Hindlimb muscle (tissue), 1 donor: ENCODE measurements around the gene CDX1. TPM values are rescaled to one million over a fixed set of nuclear protein-coding genes. Genes with fewer than 3 reads are reported as not detected.

Experiments
- DNase-seq: peaks from one replicate; pipeline ENCODE4 v3.0.0-alpha.2; 2013
- polyA plus RNA-seq: library from polyadenylated mRNA; unstranded; fragments of 120-200 nt; gene quantifications from one replicate; pipeline ENCODE4 v1.2.1, GENCODE V29; 2013; ENCODE audit not compliant: insufficient read length

Gene CDX1
- polyA plus RNA-seq, 1 donor = 0.19 TPM

DNA sequence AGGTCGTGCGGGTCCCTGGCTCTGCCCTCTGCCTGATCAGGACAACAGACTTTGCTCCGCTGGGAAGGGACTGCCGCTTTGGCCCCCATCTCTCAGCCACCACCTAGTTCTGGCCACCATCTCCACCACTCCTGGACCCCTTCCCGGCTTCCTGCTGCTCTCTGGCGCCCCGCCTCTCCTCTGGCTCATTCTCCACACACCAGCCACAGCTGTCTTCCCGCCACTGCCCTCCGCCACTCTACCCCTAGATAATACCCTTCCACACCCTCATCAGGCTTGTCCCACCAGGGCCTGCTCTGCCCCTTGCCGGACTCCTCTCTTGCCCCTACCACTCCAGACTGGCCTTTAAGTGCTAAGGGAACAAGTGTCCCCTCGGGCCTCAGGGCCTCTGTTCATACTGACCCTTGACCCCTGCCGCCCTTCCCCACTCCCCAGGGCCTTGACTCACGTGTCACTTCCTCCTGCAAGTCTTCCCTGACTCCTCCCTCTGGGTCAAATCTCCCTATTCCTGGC, 3.0 kb upstream of the CDX1 start:
- DNase-seq = peak; percentile 83

DNA sequence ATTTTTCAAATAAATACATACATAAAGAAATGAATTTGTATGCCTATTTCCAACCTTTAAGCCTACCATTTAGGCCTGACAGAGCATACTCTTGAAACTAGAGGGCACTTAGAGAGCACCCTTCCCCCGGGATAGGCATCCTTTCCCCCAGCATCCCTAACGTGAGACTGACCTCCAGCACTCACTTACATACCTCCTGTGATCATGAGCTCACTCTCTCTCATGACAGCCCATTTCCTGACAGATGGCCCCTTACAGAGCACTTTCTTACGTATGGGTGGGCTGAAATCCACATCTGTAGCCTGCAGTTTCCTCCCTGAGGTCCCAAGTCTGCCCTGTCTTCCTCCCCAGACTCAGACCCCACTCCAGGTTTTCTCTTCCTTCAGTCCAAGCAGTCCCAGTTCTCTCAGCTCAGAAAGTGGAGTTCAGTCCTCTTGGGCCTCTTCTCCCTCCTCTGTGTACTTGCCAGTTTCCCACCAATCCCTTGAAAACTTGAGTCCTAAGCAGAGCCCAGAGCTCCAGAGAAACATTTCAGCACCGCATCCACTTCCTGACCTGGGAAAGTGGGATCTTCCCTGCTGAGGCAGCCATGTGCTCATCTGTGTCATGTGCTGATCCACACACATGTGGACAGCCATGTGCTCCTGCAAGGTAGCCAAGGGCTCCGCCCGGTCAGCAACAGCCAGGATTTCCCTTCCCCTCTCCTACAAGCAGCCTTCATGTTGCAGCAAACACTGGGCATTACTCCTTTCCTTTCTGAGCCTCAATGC, 2.2 kb upstream of the CDX1 start:
- peak; percentile 82 for DNase-seq

DNA sequence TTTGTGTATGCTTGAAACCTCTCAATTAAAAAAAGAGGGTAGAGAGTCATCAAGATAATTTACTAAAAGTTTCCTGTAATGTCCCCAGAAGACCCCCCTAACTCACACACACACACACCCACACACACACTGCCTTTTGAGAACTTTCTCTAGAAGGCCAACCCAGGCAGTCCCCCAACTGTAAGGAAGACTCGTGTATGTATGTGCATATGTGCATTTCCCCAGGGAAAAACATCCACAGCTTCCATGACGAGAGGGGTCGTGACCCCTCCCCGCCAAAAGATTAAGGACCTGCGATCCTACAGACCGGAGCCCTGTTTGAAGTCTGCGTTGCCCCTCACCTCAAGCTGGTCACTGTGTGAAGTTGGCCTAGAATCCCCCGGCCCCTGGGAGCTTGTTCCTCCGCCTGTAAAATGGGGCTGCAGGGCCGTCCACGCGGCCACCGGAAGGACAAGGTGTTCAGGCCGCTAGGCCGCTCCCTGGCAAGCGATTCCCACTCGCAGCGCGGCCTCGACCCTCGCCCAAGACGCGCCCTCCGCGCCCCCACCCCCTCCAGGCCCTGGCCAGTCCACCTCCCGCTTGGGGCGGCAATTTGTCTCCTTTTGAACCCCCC, 435 bp upstream of the CDX1 start:
- no peak for DNase-seq

DNA sequence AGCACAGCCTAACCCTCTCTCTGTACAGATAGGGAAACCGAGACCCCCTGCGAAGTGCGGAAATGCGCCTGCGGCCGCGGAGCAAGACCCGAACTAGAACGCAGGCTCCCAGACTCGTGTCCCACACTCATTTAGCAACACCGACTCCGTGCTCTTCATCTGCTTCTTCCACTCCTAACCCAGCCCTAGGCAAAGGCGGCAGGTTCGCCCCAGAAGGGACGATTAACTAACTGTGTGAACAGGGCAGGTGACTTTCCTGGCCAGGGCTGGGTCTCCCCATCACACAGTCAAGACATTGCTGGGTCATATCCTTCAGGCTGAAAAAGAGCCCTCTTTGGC, 903 bp downstream of the CDX1 start:
- DNase-seq = no peak

DNA sequence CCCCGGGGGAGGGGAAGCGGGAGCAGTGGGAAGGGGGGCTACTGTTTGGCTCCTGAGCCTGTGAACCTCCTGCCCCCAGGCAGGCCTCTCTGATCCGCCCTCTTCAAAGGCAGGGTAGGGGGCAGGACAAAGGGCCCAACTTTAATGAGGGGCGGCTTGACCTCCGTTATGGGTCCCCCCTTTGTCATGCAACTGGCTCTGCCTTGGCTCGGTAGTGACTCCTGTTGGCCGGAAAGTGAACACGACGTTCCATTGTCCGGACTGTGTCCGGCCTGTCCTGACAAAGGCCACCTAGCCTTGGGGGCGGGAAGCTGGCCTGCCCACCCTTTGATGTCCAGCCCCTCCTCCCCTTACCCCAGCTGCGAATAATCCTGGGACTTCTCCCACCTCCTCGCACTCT, 1.3 kb downstream of the CDX1 start:
- no peak for DNase-seq

DNA sequence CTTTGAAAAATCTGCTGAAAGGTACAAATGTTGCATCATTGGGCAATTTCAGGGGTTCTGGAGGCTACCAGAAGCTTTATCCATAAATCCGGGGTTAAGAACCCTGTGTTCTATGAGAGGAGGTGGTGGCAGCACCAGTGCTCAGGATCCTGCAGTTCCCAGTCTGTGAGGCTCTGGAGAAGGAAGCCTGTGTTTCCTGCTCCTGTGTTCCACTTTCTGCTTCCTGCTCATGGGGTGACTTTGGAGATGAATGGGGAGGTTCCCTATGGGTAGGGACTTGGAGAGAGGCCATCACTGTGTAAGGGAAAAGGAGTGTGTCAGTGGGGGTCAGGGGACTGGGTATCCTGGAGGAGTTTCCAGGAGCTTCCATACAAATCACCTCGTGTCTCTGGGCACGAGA, 2.3 kb downstream of the CDX1 start:
- DNase-seq = no peak

DNA sequence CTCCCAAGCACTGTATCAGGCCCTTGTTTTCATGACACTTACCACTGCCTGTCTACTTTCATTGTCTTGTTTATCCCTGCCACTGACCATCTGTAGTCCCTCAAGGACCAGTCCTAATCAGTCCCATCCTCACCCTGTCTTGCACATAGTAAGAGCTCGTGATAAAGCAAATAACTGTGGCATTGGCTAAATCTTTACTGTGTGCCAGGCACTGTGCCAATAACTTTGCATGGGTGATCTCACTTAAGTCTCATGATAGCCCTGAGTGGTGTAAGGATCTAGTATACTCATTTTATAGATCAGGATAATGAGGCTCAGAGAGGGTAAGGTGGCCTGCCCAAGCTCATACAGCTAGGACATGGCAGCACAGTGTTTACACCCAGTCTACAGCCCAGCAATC, 5.6 kb downstream of the CDX1 start:
- DNase-seq = no peak

DNA sequence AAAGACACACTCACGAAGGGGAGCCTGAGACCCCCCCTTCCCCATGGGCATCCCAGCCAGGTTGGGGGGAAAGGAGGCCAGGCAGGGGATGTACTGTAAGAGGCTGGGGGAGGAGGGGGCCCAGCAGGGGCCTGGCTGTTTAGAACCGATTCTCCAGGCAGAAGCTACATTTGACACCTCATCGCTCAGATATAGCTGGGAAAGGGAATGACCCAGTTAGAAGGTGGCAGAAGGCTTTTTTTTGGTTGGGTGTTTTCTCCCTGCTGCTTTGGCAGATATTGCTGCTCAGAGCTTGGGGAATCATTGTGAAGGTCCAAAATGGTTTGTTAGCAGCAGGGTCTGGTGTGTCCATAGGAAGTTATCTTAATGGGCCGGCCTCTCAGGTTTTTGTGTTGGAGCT, 6.0 kb downstream of the CDX1 start:
- DNase-seq = no peak

DNA sequence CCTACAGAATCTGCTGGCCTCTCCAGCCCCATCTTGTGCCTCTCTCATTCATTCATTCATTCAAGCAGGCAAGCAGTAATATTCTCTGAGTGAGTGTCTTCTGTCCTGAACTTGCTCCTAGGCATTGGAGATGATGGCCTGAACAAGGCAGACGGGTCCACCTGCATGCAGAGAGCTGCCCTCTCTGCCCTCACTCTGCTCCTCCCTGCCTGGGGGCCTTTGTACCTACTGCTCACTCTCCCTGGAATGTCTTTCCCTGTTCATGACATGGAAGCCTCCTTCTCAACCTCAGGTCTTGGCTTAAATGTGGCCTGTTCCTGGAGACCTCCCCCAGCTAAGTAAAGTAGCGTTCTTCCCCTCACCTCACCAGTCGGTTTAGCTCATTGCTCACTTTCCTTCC, 6.6 kb downstream of the CDX1 start:
- no peak for DNase-seq

DNA sequence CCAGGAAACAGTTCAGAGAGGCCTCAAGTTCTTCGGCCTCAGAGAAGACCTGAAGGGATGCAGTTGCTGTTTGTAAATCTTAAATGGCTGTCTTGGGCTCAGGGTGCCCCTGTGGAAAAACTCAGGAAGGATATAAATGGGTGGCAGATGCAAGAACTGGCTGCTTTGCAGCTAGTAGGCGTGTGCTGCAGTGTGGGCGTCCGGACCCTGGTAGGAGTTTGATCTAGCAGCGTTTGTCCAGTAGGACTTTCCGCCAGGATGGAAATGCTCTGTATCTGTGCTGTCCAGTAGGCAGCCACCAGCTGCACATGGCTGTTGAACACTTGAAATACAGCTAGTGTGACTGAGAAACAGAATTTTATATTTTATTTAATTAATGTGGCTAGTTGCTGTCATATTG, 7.7 kb downstream of the CDX1 start:
- no peak for DNase-seq

DNA sequence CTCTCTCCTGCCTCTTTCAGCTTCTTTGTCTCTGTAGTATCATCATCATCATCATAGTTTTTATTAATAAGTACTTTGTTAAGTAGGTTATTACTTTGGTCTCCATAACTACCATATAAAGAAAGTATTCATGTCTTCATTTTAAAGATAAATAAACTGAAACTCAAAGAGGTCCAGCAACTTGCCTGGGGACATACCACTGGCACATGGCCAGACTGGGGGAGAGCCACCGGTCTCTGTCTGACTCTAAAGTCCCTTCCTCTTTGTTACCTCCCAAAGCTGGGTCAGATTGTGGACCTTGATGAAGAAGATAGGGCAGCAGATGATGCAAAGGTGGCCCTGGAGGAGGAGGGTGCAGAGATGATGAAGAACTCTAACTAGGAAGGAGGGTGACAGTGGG, 8.5 kb downstream of the CDX1 start:
- DNase-seq = no peak

DNA sequence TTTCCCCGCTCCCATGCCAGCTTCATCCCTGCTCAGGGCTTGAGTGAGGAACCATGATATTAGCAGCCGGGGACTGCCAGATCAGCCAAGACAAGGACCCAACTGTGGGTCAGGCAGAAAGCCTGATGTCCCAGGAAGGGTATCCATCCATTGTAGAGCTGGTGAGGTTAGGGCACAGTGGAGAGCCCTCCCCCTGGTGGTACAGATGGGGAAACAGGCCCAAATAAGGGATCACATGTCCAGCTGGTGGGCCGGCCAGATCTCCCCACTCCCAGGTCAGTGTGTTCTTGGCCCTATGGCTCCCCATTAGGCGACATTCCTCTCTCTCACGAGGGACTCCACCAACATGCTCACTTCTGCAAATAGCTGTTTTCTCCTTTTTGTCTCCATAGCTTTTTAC, 9.0 kb downstream of the CDX1 start:
- no peak for DNase-seq

DNA sequence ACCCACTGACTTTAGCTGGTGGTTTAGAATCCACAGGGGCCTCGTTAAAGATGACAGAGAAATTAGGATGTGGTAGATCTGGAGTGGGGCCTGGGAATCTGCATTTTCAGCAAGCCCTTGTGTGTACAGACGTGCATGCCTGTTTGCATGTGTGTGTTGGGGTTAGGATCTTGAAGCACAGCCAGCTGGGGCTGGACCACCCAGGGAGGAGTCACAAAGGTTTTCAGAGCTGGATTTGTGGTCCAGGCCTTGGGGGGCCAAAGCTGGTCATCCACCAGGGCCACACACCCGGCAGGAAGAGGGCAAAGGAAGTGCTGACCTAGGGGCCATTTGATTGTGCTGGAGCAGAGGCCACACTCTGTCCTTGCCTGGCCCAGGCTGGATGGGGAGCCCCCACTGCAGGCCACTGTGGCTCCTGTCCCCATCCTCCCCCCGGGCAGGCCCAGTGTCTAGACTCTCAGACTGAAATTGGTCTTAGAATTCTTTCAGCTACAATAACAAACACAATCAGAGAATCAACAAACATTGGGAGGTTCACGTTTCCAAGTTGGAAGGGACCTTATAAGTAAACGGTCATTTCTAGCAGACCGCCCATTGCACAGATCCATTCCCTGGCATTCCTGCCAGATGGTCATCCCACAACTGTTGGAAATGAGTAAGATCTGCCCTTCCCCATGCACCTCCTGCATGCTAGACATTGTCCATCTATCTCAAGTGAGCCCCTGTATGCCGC, 10.3 kb downstream of the CDX1 start:
- DNase-seq = no peak

DNA sequence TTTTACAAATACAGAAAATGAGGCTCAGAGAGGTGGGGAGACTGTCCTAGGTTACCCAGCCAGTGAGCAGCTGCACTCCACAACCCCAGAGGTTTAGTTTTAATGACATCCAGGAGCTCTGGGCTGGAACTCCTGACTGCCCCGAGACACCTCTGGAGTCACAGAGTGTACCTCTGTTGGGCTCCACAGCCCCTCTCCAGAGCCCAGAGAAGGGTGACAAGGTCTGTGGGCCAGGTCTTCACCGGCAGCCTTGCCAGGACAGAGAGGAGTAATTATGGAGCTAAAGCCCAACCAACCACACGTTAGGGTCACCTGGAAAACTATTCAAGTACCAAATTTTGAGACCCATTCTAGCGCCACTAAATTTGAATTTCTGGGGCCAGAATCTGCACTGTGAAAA, 11.1 kb downstream of the CDX1 start:
- DNase-seq = no peak

DNA sequence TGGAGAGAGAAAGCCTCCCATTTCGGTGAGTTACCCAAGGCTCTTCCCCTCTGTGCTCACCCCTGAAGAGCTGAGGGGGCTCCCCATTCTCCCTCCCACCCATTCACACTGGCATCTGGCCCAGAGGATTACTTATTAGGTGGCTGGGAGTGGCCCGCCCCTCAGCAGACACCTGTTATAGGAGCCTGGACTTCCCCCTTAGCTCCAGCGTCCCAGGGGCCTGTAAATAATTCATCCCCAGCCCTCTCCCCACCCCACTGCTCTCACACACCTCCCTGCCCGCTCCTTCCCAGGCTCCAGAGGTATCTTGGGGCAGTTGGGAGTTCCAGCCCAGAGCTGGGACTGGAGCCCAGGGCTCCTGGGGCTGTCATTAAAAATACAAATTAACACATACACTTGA, 11.7 kb downstream of the CDX1 start:
- no peak for DNase-seq

DNA sequence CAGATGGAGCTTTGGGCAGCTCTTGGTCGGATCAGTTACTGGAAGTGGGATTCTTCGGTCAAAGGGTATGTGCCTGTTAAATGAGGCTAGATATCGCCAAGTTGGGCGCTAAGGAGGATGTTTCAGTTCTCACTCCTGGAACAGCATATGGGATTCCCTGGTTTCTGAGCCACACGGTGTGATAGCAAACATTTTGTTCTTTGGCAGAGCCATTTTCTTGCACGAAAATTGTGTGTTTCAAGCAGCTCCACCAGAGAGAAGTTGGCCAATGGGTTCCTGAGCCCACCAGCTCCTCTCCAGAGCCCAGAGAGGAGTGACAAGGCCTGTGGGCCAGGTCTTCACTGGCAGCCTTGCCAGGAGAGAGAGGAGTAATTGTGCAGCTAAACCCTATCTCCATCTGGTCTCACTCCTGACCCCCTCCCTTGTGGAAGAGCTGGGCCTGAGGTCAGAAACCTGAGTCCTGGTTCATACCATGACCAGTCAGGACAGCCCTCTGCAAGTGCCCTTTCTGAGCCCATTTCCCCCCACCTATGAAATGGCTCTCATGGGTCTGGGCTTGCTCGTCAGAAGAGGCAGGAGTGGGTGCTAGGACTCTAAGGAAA, 12.5 kb downstream of the CDX1 start:
- no peak for DNase-seq

DNA sequence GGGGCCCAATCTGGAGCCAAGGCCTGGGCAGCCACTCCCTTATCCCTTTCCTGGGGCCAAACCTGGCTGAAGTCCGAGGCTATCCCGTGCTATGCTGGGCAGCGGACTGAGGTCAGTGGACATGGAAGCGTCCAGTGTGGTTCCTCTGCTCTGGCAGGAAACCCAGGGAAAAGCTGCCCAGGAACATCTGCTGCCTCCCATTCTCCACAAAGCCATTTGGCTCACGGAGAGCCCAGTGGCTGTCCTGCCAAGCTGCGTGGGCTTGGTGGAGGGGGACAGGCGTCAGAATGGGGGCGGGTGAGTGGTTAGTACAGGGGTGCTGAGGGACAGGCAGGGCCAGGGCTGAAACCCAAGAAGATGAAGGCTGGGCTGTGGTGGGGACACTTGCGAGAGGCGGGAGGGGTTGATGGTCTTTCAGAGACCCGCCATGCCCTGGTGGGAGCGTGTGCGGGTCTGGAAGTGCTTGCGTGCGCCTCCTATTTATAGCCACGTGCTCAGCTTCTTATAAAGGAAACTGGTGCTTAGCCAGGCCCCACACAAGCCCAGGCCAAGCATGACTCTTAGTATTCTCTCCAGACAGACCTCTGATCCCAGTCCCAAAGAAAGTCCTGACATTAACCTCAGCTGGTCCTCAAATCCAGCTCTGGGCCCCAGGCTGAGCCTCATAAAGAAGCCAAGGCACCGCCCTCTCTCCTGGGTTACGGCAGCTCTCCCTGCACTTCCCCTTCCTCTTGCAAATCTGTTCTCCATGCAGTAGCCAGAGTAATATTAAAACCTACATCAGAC, 13.9 kb downstream of the CDX1 start:
- peak; percentile 88 for DNase-seq

DNA sequence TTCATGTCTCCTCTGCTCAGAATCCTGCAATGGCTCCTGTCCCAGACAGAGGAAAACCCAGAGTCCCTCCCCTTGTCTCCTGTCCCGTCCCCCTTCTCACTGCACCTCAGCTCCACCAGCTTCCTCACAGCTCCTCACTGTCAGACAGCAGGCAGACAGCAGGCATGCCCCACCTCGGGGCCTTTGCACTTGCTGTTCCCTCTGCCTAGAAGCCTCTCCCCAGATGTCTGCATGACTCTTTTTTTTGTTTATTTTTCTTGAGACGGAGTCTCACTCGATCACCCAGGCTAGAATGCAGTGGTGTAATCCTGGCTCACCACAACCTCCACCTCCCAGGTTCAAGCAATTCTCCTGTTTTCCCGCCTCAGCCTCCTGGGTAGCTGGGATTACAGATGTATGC, 14.4 kb downstream of the CDX1 start:
- no peak for DNase-seq

DNA sequence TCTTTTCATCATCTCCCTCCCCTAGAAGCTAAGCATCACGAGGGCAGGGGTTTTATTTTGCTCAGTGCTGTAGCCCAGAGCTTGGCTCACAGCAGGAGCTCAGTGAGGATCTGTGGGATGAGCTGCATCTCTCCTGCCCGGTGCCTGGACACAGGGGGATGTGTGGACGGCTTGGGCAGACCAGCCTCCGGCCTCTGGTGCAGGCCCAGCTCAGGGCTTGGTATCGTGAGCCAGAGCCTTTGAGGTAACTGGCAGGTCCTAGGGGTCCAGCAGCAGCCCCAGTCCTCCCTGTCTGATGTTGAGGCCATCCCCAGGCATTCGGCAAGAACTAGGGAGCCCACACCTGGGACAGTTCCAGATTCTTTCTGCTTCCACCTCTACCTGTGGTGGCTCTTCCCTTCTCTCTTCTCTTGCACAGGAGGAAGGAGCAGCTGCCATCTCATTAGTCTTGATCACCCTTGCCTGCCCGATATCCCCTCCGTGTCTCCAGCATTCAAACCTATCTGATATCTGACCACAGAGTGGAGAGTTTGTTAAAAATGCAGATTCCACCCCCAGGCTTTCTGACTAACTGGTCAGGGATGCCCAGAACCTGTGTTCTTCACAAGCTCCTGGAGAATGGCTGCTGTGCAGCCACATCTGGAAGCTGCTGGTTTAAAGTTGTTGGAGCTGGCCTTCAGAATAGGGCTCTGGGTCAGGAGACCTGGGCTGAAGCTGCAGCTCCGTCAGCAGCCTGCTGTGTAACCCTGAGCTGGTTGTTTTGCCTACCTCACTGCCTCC, 15.4 kb downstream of the CDX1 start:
- DNase-seq = no peak

DNA sequence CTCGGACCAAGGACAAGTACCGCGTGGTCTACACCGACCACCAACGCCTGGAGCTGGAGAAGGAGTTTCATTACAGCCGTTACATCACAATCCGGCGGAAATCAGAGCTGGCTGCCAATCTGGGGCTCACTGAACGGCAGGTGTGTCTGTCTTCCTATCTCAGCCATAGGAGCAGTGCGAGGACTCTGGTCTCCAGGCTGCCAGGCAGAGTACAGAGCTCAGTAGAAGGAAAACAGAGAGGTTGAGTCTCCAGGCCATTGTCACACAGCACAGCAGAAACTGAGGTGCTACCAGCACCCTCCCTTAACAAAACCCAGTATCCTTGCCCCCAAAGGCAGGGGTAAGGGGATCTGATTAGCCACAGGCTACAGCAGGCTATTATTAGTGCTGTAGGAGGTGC, 16.2 kb downstream of the CDX1 start:
- no peak for DNase-seq

DNA sequence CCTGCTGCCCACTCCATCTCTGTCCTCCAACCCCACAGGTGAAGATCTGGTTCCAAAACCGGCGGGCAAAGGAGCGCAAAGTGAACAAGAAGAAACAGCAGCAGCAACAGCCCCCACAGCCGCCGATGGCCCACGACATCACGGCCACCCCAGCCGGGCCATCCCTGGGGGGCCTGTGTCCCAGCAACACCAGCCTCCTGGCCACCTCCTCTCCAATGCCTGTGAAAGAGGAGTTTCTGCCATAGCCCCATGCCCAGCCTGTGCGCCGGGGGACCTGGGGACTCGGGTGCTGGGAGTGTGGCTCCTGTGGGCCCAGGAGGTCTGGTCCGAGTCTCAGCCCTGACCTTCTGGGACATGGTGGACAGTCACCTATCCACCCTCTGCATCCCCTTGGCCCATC, 16.9 kb downstream of the CDX1 start:
- no peak for DNase-seq

DNA sequence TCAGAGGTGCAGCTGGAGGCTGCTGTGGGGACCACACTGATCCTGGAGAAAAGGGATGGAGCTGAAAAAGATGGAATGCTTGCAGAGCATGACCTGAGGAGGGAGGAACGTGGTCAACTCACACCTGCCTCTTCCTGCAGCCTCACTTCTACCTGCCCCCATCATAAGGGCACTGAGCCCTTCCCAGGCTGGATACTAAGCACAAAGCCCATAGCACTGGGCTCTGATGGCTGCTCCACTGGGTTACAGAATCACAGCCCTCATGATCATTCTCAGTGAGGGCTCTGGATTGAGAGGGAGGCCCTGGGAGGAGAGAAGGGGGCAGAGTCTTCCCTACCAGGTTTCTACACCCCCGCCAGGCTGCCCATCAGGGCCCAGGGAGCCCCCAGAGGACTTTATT, 17.4 kb downstream of the CDX1 start:
- no peak for DNase-seq
